ENCODE measurements around the gene NRTN. TPM values are rescaled to one million over a fixed set of nuclear protein-coding genes. Genes with fewer than 3 reads are reported as not detected.
"Not testable (repeated sequence)": the region's sequence is repeated elsewhere in the genome, so short reads cannot be mapped to it uniquely, and the experiment has no call there.

The NRTN gene
- total RNA-seq, 3 donors from 2014 or later = 0.33 to 0.47 TPM; not detected in 1

DNA sequence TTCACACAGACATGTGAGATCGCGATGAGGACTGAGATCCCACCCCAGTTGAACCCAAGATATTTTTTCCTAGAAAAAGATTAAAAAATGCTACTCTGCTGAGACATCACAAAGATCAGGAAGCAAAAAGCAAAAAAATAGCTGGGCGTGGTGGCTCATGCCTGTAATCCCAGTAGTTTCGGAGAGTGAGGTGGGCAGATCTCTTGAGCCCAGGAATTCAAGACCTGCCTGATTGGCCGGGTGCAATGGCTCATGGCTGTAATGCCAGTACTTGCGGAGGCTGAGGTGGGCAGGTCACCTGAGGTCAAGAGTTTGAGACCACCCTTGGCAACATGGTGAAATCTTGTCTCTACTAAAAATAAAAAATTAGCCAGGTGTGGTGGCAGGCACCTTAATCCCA, 45.3 kb downstream of the NRTN start:
- Mint-ChIP-seq H3K9me3 (no peaks in the 10 kb centered on the region), H3K4me3 (no peak overlapping the region), H3K4me1 (ENCODE audit: low read depth) (no peaks in the 10 kb centered on the region), H3K36me3 (ENCODE audit: insufficient read depth) (no peaks in the 10 kb centered on the region), H3K27me3 (ENCODE audit: low read depth) (peaks cover 2% of the 10 kb centered on the region)
- DNase-seq (no peak), ATAC-seq (no peak)

DNA sequence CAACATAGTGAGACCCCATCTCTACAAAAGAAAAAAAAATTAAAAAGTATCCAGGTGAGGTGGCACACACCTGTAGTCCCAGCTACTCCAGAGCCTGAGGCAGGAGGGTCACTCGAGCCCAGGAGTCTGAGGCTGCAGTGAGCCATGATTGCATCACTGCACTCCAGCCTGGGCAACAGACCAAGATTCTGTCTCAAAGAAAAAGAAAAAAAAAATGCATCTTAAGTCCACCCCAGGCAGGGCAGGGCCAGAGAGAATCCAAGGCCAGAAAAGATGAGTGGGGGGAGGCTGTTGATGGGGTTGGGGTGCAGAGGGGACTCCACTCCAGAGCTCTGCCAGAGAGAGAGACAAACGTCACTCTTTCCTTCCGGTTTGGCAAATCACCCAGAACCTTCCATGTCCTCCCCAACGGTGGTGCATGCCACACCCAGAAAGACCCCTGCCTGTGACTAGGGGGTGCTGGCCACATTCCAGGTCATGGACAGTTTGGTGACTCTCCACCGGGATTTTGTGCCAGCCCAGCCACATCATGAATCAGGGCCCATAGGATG, 46.0 kb downstream of the NRTN start:
- ATAC-seq = no peak

DNA sequence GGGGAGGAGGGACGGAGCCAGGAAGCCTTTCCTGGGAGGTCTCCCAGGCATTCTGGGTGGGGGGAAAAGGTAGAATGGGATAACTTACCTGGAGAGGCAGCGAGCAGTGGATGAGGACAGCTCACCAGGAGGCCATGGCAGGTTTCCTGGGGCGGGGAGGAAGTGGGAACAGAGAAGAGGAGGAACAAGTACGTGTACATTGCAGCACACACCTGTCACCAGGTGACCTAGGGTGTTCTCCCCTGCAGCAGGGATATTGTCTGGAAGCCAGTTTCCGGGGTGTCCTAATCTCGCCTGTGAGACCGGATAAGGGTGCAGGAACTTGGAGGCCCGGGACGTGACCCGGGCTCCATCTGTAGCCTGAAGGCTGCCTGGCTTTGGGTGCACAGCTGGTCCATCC, 46.4 kb downstream of the NRTN start, which contains the start of gene FUT3:
Gene FUT3, minus strand, starts transcription at position 148 of the 400 bp plus-strand sequence.
- peaks cover 2% of the 10 kb centered on the region for H3K27me3 Mint-ChIP-seq (ENCODE audit: low read depth)
- no peaks in the 10 kb centered on the region for H3K4me1 Mint-ChIP-seq (ENCODE audit: low read depth)
- no peaks in the 10 kb centered on the region for H3K9me3 Mint-ChIP-seq
- no peak for DNase-seq
- no peak for ATAC-seq
- no peaks in the 10 kb centered on the region for H3K36me3 Mint-ChIP-seq (ENCODE audit: insufficient read depth)
- H3K4me3 Mint-ChIP-seq = no peak within 1 kb of the TSS

More for the DNA sequence above, 46.0 kb downstream of the NRTN start:
- DNase-seq = no peak
- Mint-ChIP-seq H3K36me3 (ENCODE audit: insufficient read depth) (no peaks in the 10 kb centered on the region), H3K27me3 (ENCODE audit: low read depth) (peaks cover 2% of the 10 kb centered on the region), H3K4me3 (no peak overlapping the region), H3K4me1 (ENCODE audit: low read depth) (no peaks in the 10 kb centered on the region), H3K9me3 (no peaks in the 10 kb centered on the region)

DNA sequence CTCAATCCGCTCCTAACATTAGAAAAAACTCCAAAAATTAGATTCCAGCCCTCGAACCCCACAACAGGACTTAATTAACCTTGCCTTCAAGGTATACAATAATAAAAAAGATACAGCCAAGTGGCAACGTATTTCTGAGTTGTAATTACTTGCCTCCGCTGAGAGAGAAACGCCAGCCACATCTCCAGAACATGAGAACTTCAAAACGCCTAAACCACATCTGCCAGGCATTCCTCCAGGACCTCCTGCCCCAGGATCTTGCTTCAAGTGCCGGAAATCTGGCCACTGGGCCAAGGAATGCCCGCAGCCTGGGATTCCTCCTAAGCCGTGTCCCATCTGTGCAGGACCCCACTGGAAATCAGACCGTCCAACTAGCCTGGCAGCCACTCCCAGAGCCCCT, 49.3 kb downstream of the NRTN start:
- not testable (repeated sequence) for DNase-seq; H3K9me3 Mint-ChIP-seq; ATAC-seq; H3K36me3 Mint-ChIP-seq (ENCODE audit: insufficient read depth); H3K27me3 Mint-ChIP-seq (ENCODE audit: low read depth); H3K4me3 Mint-ChIP-seq; H3K4me1 Mint-ChIP-seq (ENCODE audit: low read depth)

DNA sequence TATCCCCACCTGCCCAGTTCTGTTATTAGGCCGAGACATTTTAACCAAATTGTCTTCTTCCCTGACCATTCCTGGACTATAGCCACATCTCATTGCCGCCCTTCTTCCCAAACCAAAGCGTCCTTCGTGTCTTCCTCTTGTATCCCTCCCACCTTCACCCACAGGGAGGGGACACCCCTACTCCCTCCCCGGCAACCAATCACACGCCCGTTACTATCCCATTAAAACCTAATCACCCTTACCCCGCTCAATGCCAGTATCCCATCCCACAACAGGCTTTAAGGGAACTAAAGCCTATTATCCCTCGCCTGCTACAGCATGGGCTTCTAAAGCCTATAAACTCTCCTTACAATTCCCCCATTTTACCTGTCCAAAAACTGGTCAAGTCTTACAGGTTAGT, 50.3 kb downstream of the NRTN start:
- not testable (repeated sequence) for H3K4me1 Mint-ChIP-seq (ENCODE audit: low read depth); ATAC-seq; H3K27me3 Mint-ChIP-seq (ENCODE audit: low read depth); H3K9me3 Mint-ChIP-seq; DNase-seq; H3K4me3 Mint-ChIP-seq; H3K36me3 Mint-ChIP-seq (ENCODE audit: insufficient read depth)

DNA sequence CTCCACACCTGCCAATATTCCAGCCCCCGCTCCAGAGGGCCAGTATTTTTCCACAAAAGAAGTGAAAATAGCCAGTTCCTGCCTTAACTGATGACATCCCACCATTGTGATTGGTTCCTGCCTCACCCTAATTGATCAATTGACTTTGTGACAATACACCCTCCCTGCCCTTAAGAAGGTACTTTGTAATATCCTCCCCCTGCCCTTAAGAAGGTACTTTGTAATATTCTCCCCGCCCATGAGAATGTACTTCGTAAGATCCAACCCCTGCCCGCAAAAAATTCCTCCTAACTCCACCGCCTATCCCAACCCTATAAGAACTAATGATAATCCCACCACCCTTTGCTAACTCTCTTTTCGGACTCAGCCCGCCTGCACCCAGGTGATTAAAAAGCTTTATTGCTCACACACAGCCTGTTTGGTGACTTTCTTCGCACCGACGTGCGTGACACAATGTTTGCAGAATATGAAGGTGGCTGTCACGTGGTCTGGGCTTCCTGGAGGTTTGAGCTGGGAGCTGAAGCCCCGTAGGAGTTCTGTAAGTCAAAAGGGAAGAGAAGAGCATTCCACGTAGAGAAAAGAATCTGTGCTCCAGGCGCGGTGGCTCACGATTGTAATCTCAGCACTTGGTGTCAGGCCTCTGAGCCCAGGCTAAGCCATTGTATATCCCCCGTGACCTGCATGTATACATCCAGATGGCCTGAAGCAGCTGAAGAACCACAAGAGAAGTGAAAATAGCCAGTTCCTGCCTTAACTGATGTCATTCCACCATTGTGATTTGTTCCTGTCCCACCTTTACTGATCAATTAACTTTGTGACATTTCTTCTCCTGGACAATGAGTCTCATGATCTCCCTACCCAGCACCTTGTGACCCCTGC, 52.6 kb downstream of the NRTN start:
- Mint-ChIP-seq H3K9me3 (no peaks in the 10 kb centered on the region), H3K4me1 (ENCODE audit: low read depth) (no peaks in the 10 kb centered on the region), H3K4me3 (no peak overlapping the region), H3K36me3 (ENCODE audit: insufficient read depth) (no peaks in the 10 kb centered on the region), H3K27me3 (ENCODE audit: low read depth) (peaks cover 2% of the 10 kb centered on the region)
- ATAC-seq (no peak), DNase-seq (no peak)

DNA sequence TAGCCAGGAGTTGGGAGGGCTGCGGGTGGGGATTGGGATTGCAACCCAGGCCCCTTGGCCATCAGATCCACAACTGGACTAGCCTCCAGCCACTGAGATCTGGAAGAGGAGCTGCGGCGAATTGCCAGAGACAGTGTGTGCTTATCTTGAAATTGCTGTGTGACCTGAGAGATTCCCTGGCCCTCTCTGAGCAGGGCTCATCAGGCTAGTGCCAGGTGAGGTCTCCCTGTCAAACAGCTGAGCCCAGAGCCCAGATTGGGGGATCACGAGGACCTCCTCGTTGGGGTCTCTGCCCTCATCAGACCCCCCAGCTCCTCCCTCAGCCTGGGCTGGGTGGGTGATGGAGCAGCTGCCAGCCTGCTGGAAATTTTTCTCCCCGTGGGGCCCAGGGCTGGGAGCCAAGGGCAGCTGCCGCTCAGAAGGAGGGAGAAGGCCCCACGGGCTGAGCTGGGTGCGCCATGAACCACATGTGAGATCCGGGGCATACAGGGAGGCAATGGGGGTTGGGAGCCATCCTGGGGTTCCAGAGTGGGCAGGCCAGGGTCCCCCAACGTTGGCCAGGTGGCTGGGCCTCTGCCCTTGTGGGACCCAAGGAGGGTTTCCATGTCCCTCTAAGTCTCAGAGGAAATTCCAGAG, 58.3 kb downstream of the NRTN start:
- ATAC-seq (no peak), DNase-seq (no peak)
- Mint-ChIP-seq H3K27me3 (ENCODE audit: low read depth) (no peaks in the 10 kb centered on the region), H3K4me3 (no peak overlapping the region), H3K9me3 (no peaks in the 10 kb centered on the region), H3K36me3 (ENCODE audit: insufficient read depth) (no peaks in the 10 kb centered on the region), H3K4me1 (ENCODE audit: low read depth) (no peaks in the 10 kb centered on the region)

DNA sequence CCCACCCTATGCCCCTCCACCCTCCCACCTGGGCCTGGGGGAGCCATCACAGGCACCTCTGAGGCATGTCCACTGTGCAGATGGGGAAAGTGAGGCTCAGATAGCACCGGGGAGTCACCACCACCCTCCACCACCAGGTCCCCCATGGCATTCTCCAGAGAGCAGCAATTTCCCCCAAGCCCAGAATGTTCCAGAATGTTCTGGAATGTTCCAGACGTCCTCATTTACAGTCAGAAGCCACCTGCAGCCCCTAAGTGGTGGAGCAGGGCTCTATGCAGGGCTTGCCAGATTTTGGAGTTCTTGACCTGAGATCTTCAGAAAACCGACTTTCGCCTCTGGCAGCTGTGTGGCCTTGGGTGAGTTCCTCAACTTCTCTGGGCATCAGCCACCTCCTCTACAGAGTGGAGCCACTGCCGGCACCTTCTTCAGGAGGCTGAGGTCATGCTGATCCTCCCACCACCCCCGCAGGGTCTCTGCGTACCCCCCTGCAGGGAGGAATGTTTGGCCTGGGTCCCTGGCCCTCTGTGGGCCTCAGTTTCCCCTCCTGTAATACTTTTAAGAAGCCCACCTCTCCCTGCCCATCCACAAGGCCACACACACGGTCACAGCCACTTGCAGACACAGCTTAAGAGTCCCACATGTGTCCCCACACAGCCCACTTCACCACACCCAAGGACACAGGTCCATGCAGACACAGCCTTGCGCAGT, 59.3 kb downstream of the NRTN start:
- Mint-ChIP-seq H3K27me3 (ENCODE audit: low read depth) (no peaks in the 10 kb centered on the region), H3K4me1 (ENCODE audit: low read depth) (no peaks in the 10 kb centered on the region), H3K9me3 (no peaks in the 10 kb centered on the region), H3K36me3 (ENCODE audit: insufficient read depth) (no peaks in the 10 kb centered on the region), H3K4me3 (no peak overlapping the region)
- ATAC-seq (no peak), DNase-seq (no peak)

DNA sequence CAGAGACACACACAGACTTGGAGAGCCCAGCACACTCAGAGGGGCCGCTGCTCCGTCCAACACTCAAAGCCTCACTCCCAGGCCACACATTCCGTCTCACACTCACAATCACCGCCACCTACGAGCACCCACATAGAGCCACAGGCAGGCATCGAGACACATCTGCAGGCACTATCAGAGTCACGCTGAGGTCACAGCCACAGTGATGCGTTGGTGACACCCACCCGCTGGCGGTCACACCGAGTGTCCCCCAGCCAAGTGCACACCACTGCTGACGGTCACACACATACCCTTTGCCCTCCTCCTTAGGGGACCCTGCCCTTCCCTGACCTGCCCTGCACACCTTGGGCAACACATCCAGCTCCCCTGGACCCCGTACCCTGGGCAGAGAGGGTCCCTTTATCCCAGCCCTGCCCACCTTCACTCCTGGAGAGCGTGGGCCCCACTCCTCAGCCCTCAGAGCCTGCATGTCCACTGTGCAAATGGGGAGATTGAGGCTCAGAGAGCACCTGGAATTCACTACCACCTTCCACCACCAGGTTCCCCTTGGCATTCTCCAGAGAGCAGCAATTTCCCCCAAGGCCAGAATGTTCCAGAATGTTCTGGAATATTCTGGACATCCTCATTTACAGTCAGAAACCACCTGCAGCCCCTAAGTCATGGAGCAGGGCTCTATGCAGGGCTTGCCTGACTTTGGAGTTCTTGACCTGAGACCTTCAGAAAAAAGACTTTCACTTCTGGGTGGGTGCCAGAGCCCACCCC, 60.0 kb downstream of the NRTN start:
- H3K4me3 Mint-ChIP-seq = no peak overlapping the region
- H3K27me3 Mint-ChIP-seq (ENCODE audit: low read depth) = no peaks in the 10 kb centered on the region
- no peaks in the 10 kb centered on the region for H3K4me1 Mint-ChIP-seq (ENCODE audit: low read depth)
- DNase-seq = no peak
- H3K9me3 Mint-ChIP-seq = no peaks in the 10 kb centered on the region
- no peak for ATAC-seq
- no peaks in the 10 kb centered on the region for H3K36me3 Mint-ChIP-seq (ENCODE audit: insufficient read depth)

DNA sequence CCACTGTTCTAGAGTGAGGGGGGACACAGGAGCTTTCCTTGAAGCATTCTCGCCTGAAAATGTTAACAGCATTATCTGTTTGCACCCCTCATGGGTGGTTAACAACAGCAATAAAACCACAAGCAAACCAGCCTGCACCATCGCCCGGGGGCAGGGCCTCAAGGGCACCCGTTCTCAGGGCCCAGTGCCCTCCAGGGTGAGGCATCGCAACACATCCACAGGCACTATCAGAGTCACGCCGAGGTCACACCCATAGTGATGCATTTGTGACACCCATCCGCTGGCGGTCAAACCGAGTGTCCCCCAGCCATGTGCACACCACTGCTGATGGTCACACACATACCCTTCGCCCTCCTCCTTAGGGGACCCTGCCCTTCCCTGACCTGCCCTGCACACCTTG, 60.9 kb downstream of the NRTN start:
- Mint-ChIP-seq H3K4me3 (no peak overlapping the region), H3K36me3 (ENCODE audit: insufficient read depth) (no peaks in the 10 kb centered on the region), H3K4me1 (ENCODE audit: low read depth) (no peaks in the 10 kb centered on the region), H3K9me3 (no peaks in the 10 kb centered on the region), H3K27me3 (ENCODE audit: low read depth) (no peaks in the 10 kb centered on the region)
- DNase-seq = no peak
- ATAC-seq = no peak

DNA sequence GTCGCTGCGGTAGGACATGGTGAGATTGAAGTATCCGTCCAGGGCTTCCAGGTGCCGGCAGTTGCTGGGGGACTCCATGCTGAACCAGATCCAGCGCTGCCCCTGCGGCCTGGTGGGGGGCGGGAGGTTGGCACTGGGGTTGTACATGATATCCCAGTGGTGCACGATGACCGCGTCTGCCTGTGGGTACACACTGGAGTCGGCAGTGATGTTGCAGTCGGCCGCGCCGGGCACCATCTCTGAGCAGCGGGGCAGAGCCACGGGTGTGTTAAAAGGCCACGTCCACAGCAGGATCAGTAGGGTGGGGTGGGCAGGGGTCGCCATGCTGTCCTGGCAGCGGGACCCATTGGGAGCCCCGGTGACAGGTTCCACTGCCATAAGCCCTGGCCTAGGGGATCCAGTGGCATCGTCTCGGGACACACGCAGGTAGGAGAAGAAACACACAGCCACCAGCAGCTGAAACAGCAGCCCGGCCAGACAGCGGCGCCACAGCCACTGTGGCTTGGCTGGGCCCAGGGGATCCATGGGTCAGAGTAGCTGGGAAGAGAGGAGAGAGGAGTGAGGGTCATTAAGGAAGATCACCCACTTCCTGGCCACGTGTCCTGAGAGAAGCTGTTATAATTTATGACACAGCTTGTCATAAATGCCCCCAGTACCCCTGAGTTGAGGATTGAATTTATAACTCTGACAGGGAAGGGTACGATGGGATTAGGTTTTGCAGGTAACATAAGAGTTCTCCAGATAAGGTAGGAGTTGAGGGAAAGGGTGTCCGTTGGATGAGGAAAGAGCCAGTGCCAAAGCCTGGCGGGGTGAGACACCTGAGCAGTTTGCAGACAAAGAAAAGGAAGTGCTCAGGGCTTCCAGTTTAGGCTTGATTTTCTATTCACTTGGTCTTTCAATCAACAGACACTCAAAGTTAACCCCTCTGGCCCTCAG, 62.6 kb downstream of the NRTN start:
- ATAC-seq = no peak
- no peaks in the 10 kb centered on the region for H3K4me1 Mint-ChIP-seq (ENCODE audit: low read depth)
- DNase-seq = no peak
- no peaks in the 10 kb centered on the region for H3K9me3 Mint-ChIP-seq
- no peaks in the 10 kb centered on the region for H3K36me3 Mint-ChIP-seq (ENCODE audit: insufficient read depth)
- H3K4me3 Mint-ChIP-seq = no peak overlapping the region
- no peaks in the 10 kb centered on the region for H3K27me3 Mint-ChIP-seq (ENCODE audit: low read depth)

DNA sequence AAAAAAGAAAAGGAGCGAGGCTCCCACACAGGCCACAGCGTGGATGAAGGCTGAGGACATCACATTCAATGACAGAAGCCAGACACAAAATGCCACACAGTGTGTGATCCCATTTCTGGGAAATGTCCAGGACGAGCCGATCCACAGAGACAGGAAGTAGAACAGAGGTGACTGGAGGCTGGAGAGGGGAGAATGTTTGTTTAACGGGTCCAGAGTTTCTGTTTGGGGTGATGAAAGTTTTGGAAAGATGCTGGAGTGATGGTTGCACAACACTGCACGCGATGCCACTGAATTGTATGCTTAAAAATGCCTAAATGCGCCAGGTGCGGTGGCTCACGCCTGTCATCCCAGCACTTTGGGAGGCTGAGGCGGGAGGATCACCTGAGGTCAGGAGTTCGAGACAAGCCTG, 66.1 kb downstream of the NRTN start:
- Mint-ChIP-seq H3K36me3 (ENCODE audit: insufficient read depth) (no peaks in the 10 kb centered on the region), H3K4me1 (ENCODE audit: low read depth) (no peaks in the 10 kb centered on the region), H3K27me3 (ENCODE audit: low read depth) (peaks cover 2% of the 10 kb centered on the region), H3K9me3 (no peaks in the 10 kb centered on the region), H3K4me3 (no peak overlapping the region)
- DNase-seq (no peak), ATAC-seq (no peak)

DNA sequence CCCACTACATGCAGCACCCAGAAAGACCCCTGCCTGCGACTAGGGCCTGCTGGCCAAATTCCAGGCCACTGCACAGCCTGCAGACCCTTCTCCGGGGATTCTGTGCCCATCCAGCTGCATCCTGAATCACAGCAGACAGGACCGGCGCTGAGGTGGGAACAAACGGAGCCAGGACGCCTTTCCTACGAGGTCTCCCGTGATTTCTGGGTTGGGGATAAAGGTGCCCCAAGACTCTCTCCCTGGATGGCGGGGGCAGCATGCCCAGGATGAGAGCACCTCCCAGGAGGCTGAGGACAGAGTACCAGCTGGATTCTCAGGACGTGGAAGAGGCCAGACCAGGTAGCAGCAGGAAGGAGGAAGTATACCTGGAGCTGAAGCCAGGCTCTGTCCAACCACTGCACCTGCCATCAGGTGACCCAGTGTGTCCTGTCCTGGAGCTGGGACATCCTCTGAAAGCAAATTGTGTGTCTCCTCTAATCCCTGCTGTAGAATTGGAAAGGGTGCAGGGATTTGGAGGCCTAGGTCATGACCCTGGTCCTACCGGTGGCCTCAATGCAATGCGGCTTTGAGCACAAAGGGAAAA, 68.8 kb downstream of the NRTN start:
- no peak overlapping the region for H3K4me3 Mint-ChIP-seq
- no peak for ATAC-seq
- no peaks in the 10 kb centered on the region for H3K36me3 Mint-ChIP-seq (ENCODE audit: insufficient read depth)
- DNase-seq = no peak
- no peaks in the 10 kb centered on the region for H3K9me3 Mint-ChIP-seq
- H3K4me1 Mint-ChIP-seq (ENCODE audit: low read depth) = no peaks in the 10 kb centered on the region
- H3K27me3 Mint-ChIP-seq (ENCODE audit: low read depth) = peaks cover 18% of the 10 kb centered on the region

Measured in activated T-cell treated with anti-CD3 and anti-CD28 coated beads, Interleukin-2, amount 50 U/mL, for 4 hours (primary cell).